SU-DHL-6 (cell line): ENCODE measurements around the gene RAB14.

Source experiments
- H2AFZ ChIP-seq: fragments of 200-600 bp; sonication (generic); 2 replicates; pipeline ENCODE4 v1.6.1; 2014; ENCODE audit warnings: low read depth, mild to moderate bottlenecking, moderate library complexity, mixed read lengths, antibody characterized with exemption, low read length; ENCODE audit not compliant: severe bottlenecking
- H3F3A ChIP-seq: fragments of 200-600 bp; shearing (Covaris generic); 2 replicates; pipeline ENCODE4 v1.6.0; 2016; ENCODE audit warnings: antibody characterized with exemption, mild to moderate bottlenecking; ENCODE audit not compliant: insufficient read depth
- H3K27ac ChIP-seq: fragments of 200-600 bp; sonication (generic); 2 replicates; pipeline ENCODE4 v1.5.1; 2016; ENCODE audit warnings: low read depth, mild to moderate bottlenecking, low read length, moderate library complexity, mixed read lengths
- H3K27me3 ChIP-seq: fragments of 200-600 bp; sonication (generic), shearing (Covaris generic); 2 replicates; pipeline ENCODE4 v1.6.0; 2014; ENCODE audit warnings: mild to moderate bottlenecking, low read length
- H3K36me3 ChIP-seq: fragments of 200-600 bp; sonication (generic); 2 replicates; pipeline ENCODE4 v1.6.1; 2014; ENCODE audit warnings: mild to moderate bottlenecking, low read length, mixed read lengths
- H3K4me2 ChIP-seq: fragments of 300-600, 200-600 bp; shearing (Covaris generic), sonication (generic); 2 replicates; pipeline ENCODE4 v1.6.0; 2014; ENCODE audit warnings: low read length, low read depth, mild to moderate bottlenecking; ENCODE audit not compliant: poor library complexity, severe bottlenecking
- H3K4me3 ChIP-seq: fragments of 200-600 bp; sonication (generic); 2 replicates; pipeline ENCODE4 v1.5.1; 2014; ENCODE audit warnings: antibody characterized with exemption, low read length, mild to moderate bottlenecking, mixed read lengths; ENCODE audit not compliant: insufficient read depth, poor library complexity, severe bottlenecking
- H3K79me2 ChIP-seq: fragments of 200-600 bp; sonication (generic); 2 replicates; pipeline ENCODE4 v1.6.1; 2014; ENCODE audit warnings: mild to moderate bottlenecking, low read length, moderate library complexity; ENCODE audit not compliant: insufficient read depth
- H3K9ac ChIP-seq: fragments of 200-600 bp; sonication (generic); 2 replicates; pipeline ENCODE4 v1.7.0; 2014; ENCODE audit warnings: mild to moderate bottlenecking, low read length
- H3K9me2 ChIP-seq: fragments of 200-600 bp; sonication (generic); replicated peaks from 2 replicates; pipeline ENCODE4 v1.6.1; 2014; ENCODE audit warnings: low read length; ENCODE audit not compliant: insufficient read depth
- H3K9me3 ChIP-seq: fragments of 200-600 bp; sonication (generic); 2 replicates; pipeline ENCODE4 v1.6.1; 2014; ENCODE audit warnings: low read length, mixed read lengths; ENCODE audit not compliant: insufficient read depth
- H4K20me1 ChIP-seq: fragments of 200-600 bp; sonication (generic); 2 replicates; pipeline ENCODE4 v1.6.1; 2014; ENCODE audit warnings: low read depth, mild to moderate bottlenecking, antibody characterized with exemption, low read length, moderate library complexity, mixed read lengths
- CTCF ChIP-seq: fragments of 200-600 bp; sonication (generic); IDR thresholded peaks from one replicate; pipeline ENCODE4 v1.5.1; 2017; ENCODE audit warnings: antibody characterized with exemption, mild to moderate bottlenecking, low read length, moderate library complexity; ENCODE audit not compliant: insufficient read depth, poor library complexity, severe bottlenecking
- EZH2phosphoT487 ChIP-seq: fragments of 200-600 bp; sonication (generic), shearing (Covaris generic); conservative IDR thresholded peaks from 2 replicates; pipeline ENCODE4 v1.6.1; 2018; ENCODE audit warnings: mild to moderate bottlenecking, antibody characterized with exemption, low read length, moderate library complexity, mixed read lengths

Gene RAB14

GRCh38 chr9:121217609-121218292, 16.1 kb upstream of the RAB14 start:
- Histone ChIP-seq H4K20me1 (no peaks in the 10 kb centered on the region), H3K9ac (no peak overlapping the region), H3K4me3 (no peak overlapping the region), H3K4me2 (no peak overlapping the region), H3K9me3 (no peaks in the 10 kb centered on the region), H3K27me3 (no peaks in the 10 kb centered on the region), H3K36me3 (no peaks in the 10 kb centered on the region), H2AFZ (no peak overlapping the region), H3F3A (no peaks in the 10 kb centered on the region), H3K79me2 (no peaks in the 10 kb centered on the region), H3K9me2 (no peaks in the 10 kb centered on the region), H3K27ac (no peak overlapping the region)
- TF ChIP-seq CTCF (no peak), EZH2phosphoT487 (no peak)

- Histone ChIP-seq H3F3A (no peaks in the 10 kb centered on the region), H3K79me2 (no peaks in the 10 kb centered on the region), H3K9ac (no peak overlapping the region), H3K4me3 (no peak overlapping the region), H3K9me2 (no peaks in the 10 kb centered on the region), H3K9me3 (no peaks in the 10 kb centered on the region), H2AFZ (no peak overlapping the region), H3K27ac (no peak overlapping the region), H3K4me2 (no peak overlapping the region), H3K27me3 (no peaks in the 10 kb centered on the region), H4K20me1 (no peaks in the 10 kb centered on the region), H3K36me3 (no peaks in the 10 kb centered on the region)
- TF ChIP-seq CTCF = no peak
- TF ChIP-seq EZH2phosphoT487 = no peak
Observed at GRCh38 chr9:121216271-121216805, 14.7 kb upstream of the RAB14 start.

GRCh38 chr9:121214005-121214404, 12.3 kb upstream of the RAB14 start:
- H3K4me2 ChIP-seq = no peak overlapping the region
- no peak overlapping the region for H3K4me3 ChIP-seq
- H3K9me2 ChIP-seq = no peaks in the 10 kb centered on the region
- no peak overlapping the region for H2AFZ ChIP-seq
- no peaks in the 10 kb centered on the region for H4K20me1 ChIP-seq
- no peak overlapping the region for H3K9ac ChIP-seq
- H3K27me3 ChIP-seq = no peaks in the 10 kb centered on the region
- no peak overlapping the region for H3K27ac ChIP-seq
- H3K9me3 ChIP-seq = no peaks in the 10 kb centered on the region
- H3K79me2 ChIP-seq = no peaks in the 10 kb centered on the region
- TF ChIP-seq EZH2phosphoT487 (no peak), CTCF (no peak)
- H3F3A ChIP-seq = no peaks in the 10 kb centered on the region
- H3K36me3 ChIP-seq = no peaks in the 10 kb centered on the region
